Esophagus squamous epithelium (tissue), 4 donors: ENCODE data around the gene GRB2.
"Not testable (repeated sequence)": the region's sequence is repeated elsewhere in the genome, so short reads cannot be mapped to it uniquely, and the experiment has no call there.

Source experiments
- POLR2A ChIP-seq, 4 donors: fragments of 450-650 bp; IDR thresholded peaks; one replicate each; pipeline ENCODE4 v1.6.1; 2017; ENCODE audit warnings: antibody characterized with exemption in 4 of 4, mild to moderate bottlenecking in 4 of 4, moderate library complexity in 3 of 4
- TF ChIP-seq, protein P1 (sequence below), 6 experiments: fragments of 450-650 bp in 4 of 6; fragments of 200-600 bp in 2 of 6; sonication (generic) in 2 of 6; IDR thresholded peaks; one replicate each; pipeline ENCODE4 v1.5.1; 2016 to 2019; ENCODE audit warnings: antibody characterized with exemption in 6 of 6, mild to moderate bottlenecking in 4 of 6, moderate library complexity in 4 of 6

DNA sequence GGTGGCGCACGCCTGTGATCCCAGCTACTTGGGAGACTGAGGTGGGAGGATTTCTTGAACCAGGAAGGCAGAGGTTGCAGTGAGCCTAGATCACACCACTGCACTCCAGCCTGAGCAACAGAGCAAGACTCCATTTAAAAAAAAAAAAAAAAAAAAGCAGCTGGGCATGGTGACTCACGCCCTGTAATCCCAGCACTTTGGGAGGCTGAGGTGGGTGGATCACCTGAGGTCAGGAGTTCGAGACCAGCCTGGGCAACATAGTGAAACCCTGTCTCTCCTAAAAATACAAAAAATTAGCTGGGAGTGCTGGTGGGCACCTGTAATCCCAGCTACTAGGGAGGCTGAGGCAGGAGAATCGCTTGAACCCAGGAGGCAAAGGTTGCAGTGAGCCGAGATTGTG is 40.4 kb upstream of the GRB2 start:
- TF ChIP-seq, protein P1, sequence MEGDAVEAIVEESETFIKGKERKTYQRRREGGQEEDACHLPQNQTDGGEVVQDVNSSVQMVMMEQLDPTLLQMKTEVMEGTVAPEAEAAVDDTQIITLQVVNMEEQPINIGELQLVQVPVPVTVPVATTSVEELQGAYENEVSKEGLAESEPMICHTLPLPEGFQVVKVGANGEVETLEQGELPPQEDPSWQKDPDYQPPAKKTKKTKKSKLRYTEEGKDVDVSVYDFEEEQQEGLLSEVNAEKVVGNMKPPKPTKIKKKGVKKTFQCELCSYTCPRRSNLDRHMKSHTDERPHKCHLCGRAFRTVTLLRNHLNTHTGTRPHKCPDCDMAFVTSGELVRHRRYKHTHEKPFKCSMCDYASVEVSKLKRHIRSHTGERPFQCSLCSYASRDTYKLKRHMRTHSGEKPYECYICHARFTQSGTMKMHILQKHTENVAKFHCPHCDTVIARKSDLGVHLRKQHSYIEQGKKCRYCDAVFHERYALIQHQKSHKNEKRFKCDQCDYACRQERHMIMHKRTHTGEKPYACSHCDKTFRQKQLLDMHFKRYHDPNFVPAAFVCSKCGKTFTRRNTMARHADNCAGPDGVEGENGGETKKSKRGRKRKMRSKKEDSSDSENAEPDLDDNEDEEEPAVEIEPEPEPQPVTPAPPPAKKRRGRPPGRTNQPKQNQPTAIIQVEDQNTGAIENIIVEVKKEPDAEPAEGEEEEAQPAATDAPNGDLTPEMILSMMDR (IDR thresholded peaks at IDR 0.05): not testable (repeated sequence)
- not testable (repeated sequence) for TF ChIP-seq POLR2A (IDR thresholded peaks at IDR 0.05)
